ENCODE results near the gene CD8A. TPM values are rescaled to one million over a fixed set of nuclear protein-coding genes. Genes with fewer than 3 reads are reported as not detected.

The CD8A gene
- polyA plus RNA-seq, 3 donors: 0.03 to 1.1 (median 0.88) TPM

DNA sequence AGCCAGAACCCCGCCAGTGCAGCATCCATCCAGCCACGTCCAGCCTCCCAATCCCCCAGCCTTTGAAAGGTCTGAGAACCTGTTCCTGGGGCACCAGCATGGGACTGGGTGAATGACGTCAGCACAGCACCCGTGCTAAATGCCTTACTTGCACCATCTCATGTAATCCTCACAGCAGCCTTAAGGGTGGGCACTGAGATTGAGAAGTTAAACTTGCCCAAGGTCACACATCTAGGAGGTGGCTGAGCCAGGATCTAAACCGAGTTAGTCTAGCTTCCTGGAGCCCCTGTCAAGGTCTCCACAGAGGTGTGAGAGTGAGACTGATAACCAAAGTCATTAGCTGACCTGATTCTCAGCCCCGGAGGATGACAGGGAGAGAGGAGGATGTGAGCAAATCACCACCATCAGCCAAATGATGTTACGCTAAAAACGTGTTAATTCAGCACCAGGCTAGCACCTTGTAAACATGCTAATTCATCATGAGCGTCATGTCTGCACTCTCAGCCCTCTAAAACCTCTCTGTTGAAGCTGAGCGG lies 4.6 kb downstream of the CD8A start:
- Histone ChIP-seq H3K4me2 (replicated peaks; ENCODE audit: extremely low read depth, low read length, poor library complexity, severe bottlenecking) (no peak overlapping the region), H3K79me2 (ENCODE audit: insufficient read depth, low read length) (no peaks in the 10 kb centered on the region), H4K20me1 (ENCODE audit: insufficient read depth, low read length) (no peaks in the 10 kb centered on the region), H3K9ac (ENCODE audit: insufficient read depth, low read length, poor library complexity, severe bottlenecking) (no peak overlapping the region), H3K9me3 (replicated peaks in 1 of 2; ENCODE audit: control insufficient read depth in 1 of 2, insufficient read depth in 1 of 2, low read length in 2 of 2) (peaks cover 0 to 24% of the 10 kb centered on the region in 2 donors), H3K27ac (ENCODE audit: low read depth in 1 of 2, low read length in 2 of 2) (no peak overlapping the region), H3K36me3 (replicated peaks in 1 of 2; ENCODE audit: control insufficient read depth in 1 of 2, insufficient read depth in 2 of 2, low read length in 2 of 2) (no peaks in the 10 kb centered on the region), H3K27me3 (ENCODE audit: control insufficient read depth in 2 of 2, insufficient read depth in 2 of 2, low read length in 2 of 2) (peaks cover 21 to 40% of the 10 kb centered on the region in 2 donors), H3K4me1 (ENCODE audit: control insufficient read depth in 1 of 2, insufficient read depth in 2 of 2, low read length in 2 of 2) (peaks cover 16 to 26% of the 10 kb centered on the region in 2 donors), H3K4me3 (replicated peaks in 1 of 3; ENCODE audit: low read depth in 2 of 3, low read length in 3 of 3) (no peak overlapping the region), H2AFZ (ENCODE audit: insufficient read depth, low read depth, low read length, poor library complexity, severe bottlenecking) (no peak overlapping the region)
- H3K36me3 Mint-ChIP-seq: peaks cover 0 to 8% of the 10 kb centered on the region in 2 donors
- intact Hi-C loops (cut with micrococcal nuclease): no loop called here
- peak overlapping the region in 1 of 2 donors; percentile 49 for H3K4me3 Mint-ChIP-seq
- H3K27ac Mint-ChIP-seq: peak overlapping the region in 1 of 7 donors; percentile 28
- H3K4me1 Mint-ChIP-seq: peaks cover 38% of the 10 kb centered on the region
- H3K27me3 Mint-ChIP-seq (ENCODE audit: low read depth in 3 of 3): peaks cover 41 to 49% (median 44%) of the 10 kb centered on the region in 3 donors
- WGBS (ENCODE audit: insufficient coverage): 85% methylated on average over 3 of the region's 10 CpGs
- TF ChIP-seq, protein P1, sequence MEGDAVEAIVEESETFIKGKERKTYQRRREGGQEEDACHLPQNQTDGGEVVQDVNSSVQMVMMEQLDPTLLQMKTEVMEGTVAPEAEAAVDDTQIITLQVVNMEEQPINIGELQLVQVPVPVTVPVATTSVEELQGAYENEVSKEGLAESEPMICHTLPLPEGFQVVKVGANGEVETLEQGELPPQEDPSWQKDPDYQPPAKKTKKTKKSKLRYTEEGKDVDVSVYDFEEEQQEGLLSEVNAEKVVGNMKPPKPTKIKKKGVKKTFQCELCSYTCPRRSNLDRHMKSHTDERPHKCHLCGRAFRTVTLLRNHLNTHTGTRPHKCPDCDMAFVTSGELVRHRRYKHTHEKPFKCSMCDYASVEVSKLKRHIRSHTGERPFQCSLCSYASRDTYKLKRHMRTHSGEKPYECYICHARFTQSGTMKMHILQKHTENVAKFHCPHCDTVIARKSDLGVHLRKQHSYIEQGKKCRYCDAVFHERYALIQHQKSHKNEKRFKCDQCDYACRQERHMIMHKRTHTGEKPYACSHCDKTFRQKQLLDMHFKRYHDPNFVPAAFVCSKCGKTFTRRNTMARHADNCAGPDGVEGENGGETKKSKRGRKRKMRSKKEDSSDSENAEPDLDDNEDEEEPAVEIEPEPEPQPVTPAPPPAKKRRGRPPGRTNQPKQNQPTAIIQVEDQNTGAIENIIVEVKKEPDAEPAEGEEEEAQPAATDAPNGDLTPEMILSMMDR (IDR thresholded peaks at IDR 0.05): no peak
- H3K9me3 Mint-ChIP-seq: peaks cover 0 to 14% (median 3%) of the 10 kb centered on the region in 7 donors
- no peak for DNase-seq

DNA sequence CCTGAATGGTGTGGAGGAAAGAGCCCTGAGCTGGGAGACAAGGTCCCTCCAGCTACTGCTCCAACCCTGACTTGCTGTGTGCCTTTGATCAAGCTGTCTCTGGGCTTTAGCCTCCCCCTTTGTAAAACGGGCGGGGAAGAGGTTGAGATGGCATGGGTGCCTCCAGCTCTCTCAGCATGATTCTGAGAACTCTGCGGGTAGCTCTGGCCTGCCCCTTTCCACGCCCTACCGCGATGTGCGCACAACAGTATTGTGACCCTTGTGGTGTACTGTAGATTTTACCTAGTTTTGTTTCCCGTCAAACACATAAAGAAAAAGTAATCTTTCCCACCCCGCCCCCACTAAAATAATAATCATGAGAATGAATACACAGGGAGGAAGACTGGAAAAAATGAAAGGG lies 5.3 kb downstream of the CD8A start:
- 83% methylated on average over 2 of the region's 9 CpGs for WGBS (ENCODE audit: insufficient coverage)
- H3K4me1 Mint-ChIP-seq: peaks cover 37% of the 10 kb centered on the region
- no peak for DNase-seq
- Histone ChIP-seq H4K20me1 (ENCODE audit: insufficient read depth, low read length) (no peaks in the 10 kb centered on the region), H3K27me3 (ENCODE audit: control insufficient read depth in 2 of 2, insufficient read depth in 2 of 2, low read length in 2 of 2) (peaks cover 21 to 35% of the 10 kb centered on the region in 2 donors), H3K4me3 (replicated peaks in 1 of 3; ENCODE audit: low read depth in 2 of 3, low read length in 3 of 3) (no peak overlapping the region), H3K9ac (ENCODE audit: insufficient read depth, low read length, poor library complexity, severe bottlenecking) (no peak overlapping the region), H3K4me1 (ENCODE audit: control insufficient read depth in 1 of 2, insufficient read depth in 2 of 2, low read length in 2 of 2) (peaks cover 13 to 23% of the 10 kb centered on the region in 2 donors), H3K36me3 (replicated peaks in 1 of 2; ENCODE audit: control insufficient read depth in 1 of 2, insufficient read depth in 2 of 2, low read length in 2 of 2) (no peaks in the 10 kb centered on the region), H3K27ac (ENCODE audit: low read depth in 1 of 2, low read length in 2 of 2) (no peak overlapping the region), H2AFZ (ENCODE audit: insufficient read depth, low read depth, low read length, poor library complexity, severe bottlenecking) (no peak overlapping the region), H3K9me3 (replicated peaks in 1 of 2; ENCODE audit: control insufficient read depth in 1 of 2, insufficient read depth in 1 of 2, low read length in 2 of 2) (peaks cover 0 to 20% of the 10 kb centered on the region in 2 donors), H3K79me2 (ENCODE audit: insufficient read depth, low read length) (no peaks in the 10 kb centered on the region), H3K4me2 (replicated peaks; ENCODE audit: extremely low read depth, low read length, poor library complexity, severe bottlenecking) (no peak overlapping the region)
- TF ChIP-seq, protein P1 (IDR thresholded peaks at IDR 0.05): no peak
- intact Hi-C loops (cut with micrococcal nuclease): no loop called here
- H3K36me3 Mint-ChIP-seq: peaks cover 0 to 5% of the 10 kb centered on the region in 2 donors
- peaks cover 0 to 13% (median 0%) of the 10 kb centered on the region in 7 donors for H3K9me3 Mint-ChIP-seq
- peak overlapping the region in 1 of 2 donors; percentile 49 for H3K4me3 Mint-ChIP-seq
- H3K27me3 Mint-ChIP-seq (ENCODE audit: low read depth in 3 of 3): peaks cover 35 to 48% (median 41%) of the 10 kb centered on the region in 3 donors
- peak overlapping the region in 2 of 7 donors; percentile 21 to 28 for H3K27ac Mint-ChIP-seq
